Stimulated activated naive CD4-positive, alpha-beta T cell (primary cell): ENCODE measurements around the gene MAPK12.
"Not testable (repeated sequence)": the region's sequence is repeated elsewhere in the genome, so short reads cannot be mapped to it uniquely, and the experiment has no call there.

Experiments used
- DNase-seq, 6 experiments: peaks; one replicate each; lab custom pipeline; 2025; lab: John Stamatoyannopoulos, UW

MAPK12 gene

DNA sequence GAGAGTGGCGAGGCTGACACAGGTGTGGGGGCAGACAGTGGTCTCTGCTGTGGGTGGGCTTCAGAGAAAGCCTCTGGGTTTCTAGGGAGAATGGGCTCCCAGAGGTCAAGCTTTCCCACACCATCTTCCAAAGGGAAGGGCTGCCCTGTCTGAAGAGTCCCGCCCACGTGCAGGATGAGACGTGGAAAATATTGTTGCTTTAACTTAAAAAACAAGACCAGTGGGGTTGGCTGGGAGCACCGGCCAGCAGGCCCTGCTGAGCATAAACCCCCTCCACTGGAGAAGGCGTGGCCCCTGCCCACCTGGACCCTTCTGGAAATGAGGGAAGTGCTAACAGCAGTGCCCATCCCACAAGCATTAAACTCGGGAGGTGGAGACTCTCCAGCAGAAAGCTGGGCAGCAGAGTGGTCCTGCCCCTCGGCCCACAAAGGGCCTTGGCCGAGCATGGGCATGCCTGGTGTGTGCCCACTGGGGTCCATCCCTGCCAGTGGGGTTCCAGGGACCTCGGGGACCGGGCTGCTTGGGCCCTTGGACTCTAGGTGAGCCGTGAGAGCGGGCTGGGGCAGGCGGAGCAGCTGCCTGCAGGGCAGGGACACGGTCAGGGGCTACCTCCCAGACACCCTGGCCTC lies 45.3 kb downstream of the MAPK12 start:
- DNase-seq, result no peak

DNA sequence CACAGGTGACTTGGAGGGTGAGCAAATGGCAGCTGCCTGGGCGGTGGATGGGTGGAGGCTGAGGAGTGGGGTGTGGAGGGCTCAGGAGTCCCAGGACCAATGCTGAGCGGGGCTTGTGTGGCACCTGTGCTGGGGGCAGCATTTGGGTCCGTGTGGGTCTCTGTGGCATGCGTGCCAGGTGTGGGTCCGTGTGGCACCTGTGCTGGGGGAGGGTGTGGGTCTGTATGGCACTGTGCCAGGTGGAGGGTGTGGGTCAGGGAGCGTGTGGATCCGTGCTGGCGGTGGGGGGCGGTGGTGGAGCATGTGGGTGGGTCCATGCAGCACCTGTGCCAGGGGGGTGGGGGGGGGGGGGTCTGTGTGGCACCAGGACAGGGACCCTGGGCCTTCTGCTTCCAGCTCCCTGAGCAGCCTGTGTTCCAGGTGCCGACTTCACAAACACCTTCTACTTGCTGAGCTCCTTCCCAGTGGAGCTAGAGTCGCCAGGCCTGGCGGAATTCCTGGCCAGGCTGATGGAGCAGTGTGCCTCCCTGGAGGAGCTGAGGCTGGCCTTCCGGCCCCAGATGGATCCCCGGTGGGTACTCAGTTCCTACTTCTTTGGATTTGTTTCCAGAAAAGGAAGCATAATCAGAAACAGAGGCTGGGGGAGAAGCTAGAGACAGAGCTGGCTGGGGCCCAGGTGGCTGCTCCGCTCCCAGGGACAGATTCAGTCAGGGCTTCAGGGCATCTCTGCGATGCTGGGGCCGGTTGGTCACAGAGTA lies 46.0 kb downstream of the MAPK12 start:
- no peak for DNase-seq

DNA sequence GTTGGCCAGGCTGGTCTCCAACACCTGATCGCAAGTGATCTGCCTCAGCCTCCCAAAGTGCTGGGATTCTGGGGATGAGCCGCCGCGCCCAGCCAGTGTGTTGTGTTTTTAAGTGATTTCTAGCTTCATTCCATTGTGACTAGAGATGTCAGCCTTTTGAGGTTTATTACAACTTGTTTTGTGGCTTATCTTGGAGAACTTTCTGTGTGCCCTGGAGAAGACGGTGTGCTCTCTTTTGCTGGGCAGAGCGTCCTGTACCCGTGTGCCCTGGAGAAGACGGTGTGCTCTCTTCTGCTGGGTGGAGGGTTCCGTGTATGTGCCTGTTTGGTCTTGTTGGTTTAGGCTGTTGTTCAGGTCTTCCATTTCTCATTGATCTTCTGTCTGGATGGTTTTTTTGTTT lies 48.2 kb downstream of the MAPK12 start:
- no peak for DNase-seq

DNA sequence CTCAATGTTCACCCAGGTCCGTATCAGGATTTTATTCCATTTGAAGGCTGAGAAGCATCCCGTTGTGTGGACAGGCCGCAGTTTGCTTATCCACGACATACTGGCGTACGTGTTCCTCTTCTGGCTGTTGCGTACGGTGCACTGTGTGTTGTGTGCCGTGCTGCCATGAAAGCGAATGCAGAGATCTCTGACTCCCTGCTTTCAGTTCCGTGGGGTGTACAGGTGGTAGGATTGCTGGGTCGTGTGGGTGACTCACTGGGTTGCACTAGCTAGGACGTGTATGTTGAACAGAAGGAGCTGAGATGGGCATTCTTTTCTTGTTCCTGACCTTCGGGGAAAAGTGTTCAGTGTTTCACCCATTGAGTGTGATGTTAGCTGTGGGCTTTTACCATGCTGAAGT lies 50.3 kb downstream of the MAPK12 start:
- DNase-seq, result no peak

DNA sequence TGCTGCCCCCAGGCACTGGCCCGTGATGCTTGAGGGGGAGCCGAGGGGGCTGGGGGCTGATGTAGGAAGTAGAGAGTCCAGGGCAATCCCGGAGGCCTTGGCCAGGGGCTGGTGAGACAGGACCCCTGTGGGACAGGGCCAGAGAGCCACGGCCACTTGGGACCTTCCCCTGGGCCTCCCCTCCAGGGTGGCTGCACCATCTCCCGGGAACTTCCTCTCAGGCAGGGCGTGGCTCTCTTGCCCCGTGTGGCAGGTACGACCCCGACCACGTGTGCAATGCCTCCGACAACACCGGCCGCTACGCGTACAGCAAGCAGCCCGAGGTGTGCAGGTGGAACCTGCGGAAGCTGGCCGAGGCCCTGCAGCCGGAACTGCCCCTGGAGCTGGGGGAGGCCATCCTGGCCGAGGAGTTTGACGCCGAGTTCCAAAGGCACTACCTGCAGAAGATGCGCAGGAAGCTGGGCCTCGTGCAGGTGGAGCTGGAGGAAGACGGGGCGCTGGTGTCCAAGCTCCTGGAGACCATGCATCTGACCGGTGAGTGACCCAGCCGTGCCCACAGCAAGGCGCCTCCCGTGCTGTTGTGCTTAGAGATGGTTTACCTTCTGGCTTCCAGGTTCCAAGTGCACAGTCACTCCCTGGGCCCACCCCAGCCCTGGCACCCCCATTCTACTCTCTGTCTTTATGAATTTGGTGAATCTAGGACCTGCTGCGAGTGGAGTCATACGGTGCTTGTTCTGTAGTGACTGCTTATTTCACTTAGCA lies 50.9 kb downstream of the MAPK12 start:
- no peak for DNase-seq

DNA sequence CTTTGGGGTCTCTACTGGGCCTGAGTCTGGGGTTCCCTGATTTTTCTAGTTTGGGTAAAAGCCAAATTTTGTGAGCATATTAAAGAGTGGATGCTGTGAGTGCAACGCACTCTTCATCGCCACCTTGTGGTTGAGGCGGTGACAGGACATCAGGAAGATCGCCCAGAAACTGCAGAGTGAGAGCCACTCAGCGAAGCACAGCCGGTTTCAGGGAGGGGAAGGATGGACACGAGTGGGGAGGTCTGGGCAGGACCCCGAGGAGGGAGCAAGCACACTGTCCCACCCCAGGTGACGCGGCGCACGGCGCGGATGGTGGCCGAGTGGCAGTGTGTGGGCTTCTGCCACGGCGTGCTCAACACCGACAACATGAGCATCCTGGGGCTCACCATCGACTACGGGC lies 51.6 kb downstream of the MAPK12 start:
- peak; percentile 48 to 77 (median 58) for DNase-seq

DNA sequence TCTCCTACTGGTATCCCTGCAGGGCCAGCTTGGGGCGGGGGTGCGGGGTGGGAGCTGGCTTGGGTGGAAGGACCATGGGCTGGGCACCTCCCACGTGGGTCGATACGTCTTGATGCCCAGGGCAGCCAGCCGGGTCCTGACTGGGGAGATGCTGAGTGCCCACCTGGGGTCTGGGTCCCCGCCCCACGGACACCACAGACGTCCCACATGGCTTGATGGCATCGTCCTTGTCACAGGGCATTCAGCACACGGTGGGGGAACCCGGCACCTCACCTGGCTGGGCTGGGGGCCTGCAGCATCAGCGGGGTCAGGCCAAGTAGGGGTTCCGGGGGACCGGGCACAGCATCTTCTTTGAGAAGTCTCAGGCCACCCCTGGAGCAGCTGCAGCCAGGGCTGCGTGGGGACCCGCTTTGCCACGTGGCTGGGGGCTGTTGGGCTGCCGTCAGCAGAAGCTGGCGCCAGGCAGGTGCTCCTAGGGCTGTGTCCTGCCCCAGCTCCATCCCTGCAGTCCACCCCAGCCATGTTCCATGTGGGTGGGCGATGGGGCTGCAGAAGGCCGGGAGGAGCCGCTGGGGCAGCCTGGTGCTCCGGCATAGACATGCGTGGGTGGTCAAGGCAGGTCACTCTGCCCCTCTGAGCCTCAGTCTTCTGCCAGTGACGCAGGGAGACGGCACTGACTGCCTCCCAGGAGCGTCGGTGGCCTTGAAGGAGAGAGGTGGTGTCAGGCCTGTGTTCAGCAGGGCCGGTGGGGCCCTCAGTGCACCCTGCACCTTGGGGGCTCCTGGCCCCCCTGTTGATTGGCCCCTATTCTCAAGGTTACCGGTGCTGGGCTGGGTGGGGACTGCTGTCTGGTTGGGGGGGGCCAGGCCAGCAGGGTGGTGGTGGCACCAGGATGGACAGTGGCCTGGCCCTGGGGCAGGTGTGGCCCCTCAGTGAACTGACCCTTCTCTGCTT lies 52.3 kb downstream of the MAPK12 start:
- no peak for DNase-seq

DNA sequence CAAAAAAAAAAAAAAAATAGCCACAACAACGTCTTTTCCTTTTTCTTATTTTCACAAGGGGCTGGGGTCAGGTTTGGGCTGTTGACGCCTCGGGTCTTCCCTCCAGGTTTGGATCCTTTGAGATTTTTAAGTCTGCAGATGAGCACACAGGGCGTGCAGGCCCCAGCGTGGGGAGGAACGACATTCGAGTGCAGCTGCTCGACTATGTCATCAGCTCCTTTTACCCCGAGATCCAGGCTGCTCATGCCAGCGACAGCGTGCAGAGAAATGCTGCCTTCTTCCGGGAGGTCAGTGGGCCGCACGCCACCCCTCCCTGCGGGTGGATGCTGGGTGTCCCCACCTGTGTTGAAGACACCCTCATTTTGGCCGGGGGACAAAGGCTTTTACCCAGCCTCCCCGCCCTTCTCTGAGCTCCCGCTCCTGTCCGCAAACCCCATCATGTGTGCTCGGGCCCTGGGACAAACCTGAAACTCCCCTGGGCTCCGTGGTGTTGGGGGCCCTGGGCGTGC lies 53.0 kb downstream of the MAPK12 start:
- DNase-seq, result no peak

DNA sequence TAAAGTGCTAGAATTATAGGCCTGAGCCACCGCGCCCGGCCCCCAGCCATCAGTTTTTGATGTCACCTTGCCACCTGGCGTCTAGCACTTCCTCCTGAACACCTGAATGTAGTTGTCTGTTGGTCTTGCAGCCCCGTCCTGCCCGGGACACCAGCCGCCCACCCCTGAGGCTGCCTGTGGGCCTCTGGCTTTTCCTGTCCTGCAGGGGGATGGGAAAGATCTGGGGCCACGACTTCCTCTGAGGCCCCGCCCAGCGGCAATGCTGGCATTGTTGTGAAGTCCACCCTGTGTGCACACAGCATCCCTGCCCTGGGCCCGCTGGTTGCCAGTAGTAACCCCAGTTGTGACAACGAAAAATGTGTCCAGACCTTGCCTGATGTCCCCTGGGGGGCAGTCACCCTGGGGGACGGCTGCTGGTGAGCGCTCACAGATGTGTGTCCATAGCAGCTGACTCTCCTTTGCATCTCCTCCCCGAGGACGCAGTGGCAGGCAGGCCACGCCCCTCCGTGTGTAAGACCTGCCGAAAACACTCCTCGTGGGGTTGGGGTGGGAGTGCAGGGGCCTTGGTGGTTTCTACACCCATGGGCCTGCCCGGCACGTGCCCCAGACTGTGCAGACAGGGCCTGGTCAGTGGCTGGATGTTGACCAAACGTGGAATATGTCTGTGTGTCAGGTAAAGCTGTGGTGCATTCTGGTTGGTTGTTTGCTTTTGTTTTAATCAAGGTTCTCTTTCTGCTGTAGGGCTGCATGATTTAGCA lies 53.9 kb downstream of the MAPK12 start:
- DNase-seq, result no peak

DNA sequence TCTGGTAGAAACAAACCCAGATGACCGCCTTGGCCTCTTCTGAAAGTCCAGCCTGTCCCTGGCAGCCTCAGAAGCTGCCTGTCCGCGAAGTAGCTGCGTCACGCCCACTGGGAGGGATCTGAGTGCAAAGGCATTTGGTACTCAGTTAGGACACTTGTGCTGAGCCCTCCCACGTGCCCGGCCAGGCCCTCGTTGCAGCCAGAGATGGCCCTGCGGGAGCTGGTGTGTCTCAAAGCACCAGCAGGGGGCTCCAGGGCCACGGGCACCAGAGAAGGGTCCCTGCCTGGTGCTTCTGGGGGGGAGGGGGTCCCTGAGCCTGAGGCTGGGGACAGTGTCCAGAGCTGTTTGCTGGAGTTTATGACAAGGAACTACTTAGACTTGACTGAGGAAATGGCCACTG lies 54.9 kb downstream of the MAPK12 start:
- no peak for DNase-seq

DNA sequence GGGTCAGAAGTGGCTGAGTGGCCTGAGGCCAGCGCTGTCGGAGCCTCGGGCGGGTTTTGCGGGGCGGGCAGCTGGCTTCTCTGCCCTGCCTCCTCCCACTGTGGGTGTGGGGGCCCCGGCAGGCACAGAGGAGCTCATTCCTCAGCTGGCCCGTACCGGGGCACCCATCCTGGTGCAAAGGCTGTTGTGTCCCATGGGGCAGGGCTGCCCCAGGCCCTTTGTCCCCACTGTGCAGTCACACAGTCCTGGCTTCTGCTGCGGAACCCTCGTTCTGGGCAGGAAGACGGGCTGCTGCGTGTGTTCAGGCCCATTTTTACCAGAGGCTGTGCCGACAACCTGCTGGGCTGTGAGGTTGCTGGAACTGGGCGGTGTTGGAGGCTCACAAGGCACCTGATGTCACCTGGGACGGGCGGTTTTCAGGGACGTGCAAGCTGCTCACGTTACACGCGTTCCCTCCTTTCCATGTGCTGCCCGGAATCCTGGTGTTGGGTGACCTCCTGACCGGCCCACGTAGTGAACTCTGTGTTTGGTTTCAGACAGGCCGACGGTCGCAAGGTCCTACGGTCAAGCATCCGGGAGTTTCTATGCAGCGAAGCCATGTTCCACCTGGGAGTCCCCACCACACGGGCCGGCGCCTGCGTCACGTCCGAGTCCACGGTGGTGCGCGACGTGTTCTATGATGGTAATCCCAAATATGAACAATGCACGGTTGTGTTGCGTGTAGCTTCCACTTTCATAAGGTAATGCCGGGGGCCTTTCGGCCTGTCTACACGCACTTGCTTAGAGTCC lies 55.5 kb downstream of the MAPK12 start:
- no peak for DNase-seq

DNA sequence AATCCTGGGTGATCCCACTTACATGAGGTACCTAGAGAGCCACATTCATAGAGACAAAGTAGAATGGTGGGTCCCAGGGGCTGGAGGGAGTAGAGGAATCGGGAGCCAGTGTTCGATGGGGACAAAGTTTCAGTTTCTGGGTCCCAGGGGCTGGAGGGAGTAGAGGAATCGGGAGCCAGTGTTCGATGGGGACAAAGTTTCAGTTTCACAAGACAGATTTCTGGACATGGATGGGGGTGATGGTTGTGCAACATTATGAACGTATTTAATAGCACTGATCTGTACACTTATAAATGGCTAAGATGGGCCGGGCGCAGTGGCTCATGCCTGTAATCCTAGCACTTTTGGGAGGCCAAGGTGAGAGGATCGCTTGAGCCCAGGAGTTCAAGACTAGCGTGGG lies 56.5 kb downstream of the MAPK12 start:
- DNase-seq, result not testable (repeated sequence)

DNA sequence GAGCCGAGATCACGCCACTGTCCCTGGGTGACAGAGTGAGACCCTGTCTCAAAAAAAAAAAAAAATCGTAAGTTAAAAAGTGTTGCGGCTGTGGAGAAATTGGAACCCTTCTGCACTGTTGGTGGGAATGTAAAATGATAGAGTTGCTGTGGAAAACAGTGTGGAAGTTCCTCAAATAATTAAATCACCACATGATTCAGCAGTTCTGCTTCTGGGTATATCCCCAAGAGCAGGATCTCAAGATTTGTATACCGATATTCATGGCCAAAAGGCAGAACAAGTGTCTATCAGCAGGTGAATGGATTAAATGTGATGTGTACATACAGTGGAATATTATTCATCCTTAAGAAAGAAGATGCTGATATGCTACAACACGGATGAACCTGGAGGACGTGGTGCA lies 56.9 kb downstream of the MAPK12 start:
- no peak for DNase-seq

DNA sequence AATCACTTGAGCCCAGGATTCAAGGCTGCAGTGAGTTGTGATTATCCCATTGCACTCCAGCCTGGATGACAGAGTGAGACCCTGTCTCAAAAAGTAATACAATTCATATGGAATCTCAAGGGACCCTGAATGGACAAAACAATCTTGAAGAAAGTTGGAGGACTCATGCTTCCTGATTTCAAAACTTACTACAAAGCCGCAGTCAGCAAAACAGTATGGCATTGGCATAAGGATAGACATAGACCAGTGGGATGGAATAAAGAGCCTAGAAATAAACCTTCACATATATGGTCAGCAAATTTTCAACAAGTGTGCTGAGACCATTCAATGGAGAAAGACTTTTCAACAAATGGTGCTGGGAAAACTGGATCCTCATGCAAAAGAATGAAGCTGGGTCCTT lies 58.2 kb downstream of the MAPK12 start:
- DNase-seq, result no peak
